GM19452 (cell line): ENCODE measurements around the gene TMEM126A.
"Not testable (repeated sequence)": the region's sequence is repeated elsewhere in the genome, so short reads cannot be mapped to it uniquely, and the experiment has no call there.

Experiments used
- ATAC-seq: cut with Tn5 transposase; IDR thresholded peaks from one replicate; pipeline ENCODE4 v1.9.1; 2021; ENCODE audit not compliant: unreplicated experiment

Gene TMEM126A

GRCh38 chr11:85647604-85648299 lies at the start of gene TMEM126A:
TSS of gene TMEM126A (plus strand) at chr11:85647967. CDS start at chr11:85650256, 2,289 bp downstream.
- ATAC-seq = peak; percentile 99

GRCh38 chr11:85599083-85599482 lies 48.7 kb upstream of the TMEM126A start:
- ATAC-seq = no peak

GRCh38 chr11:85602526-85603213 lies 45.1 kb upstream of the TMEM126A start:
- no peak for ATAC-seq

- no peak for ATAC-seq
Measured at GRCh38 chr11:85603220-85603619, 44.5 kb upstream of the TMEM126A start.

- not testable (repeated sequence) for ATAC-seq
Measured at GRCh38 chr11:85606237-85606636, 41.5 kb upstream of the TMEM126A start.

GRCh38 chr11:85608621-85609020 lies 39.1 kb upstream of the TMEM126A start:
- ATAC-seq = not testable (repeated sequence)

- ATAC-seq = not testable (repeated sequence)
Measured at GRCh38 chr11:85609286-85609685, 38.5 kb upstream of the TMEM126A start.

- not testable (repeated sequence) for ATAC-seq
Measured at GRCh38 chr11:85611643-85612042, 36.1 kb upstream of the TMEM126A start.

- ATAC-seq = no peak
Measured at GRCh38 chr11:85619499-85619898, 28.3 kb upstream of the TMEM126A start.

GRCh38 chr11:85620256-85620655 lies 27.5 kb upstream of the TMEM126A start:
- ATAC-seq = no peak

- no peak for ATAC-seq
Measured at GRCh38 chr11:85626496-85626895, 21.3 kb upstream of the TMEM126A start.

- ATAC-seq = no peak
Measured at GRCh38 chr11:85627332-85627997, 20.3 kb upstream of the TMEM126A start, which contains the start of gene DLG2. TSS of gene DLG2 (minus strand) at chr11:85627344.

GRCh38 chr11:85627998-85628770 lies 19.6 kb upstream of the TMEM126A start, which contains the start of gene TMEM126B:
TSS of gene TMEM126B (plus strand) at chr11:85628593. CDS start at chr11:85628608, 15 bp downstream.
- peak; percentile 99 for ATAC-seq

GRCh38 chr11:85628771-85629341 lies 18.9 kb upstream of the TMEM126A start:
- ATAC-seq = peak; percentile 15

- ATAC-seq = no peak
Measured at GRCh38 chr11:85634747-85635146, 13.0 kb upstream of the TMEM126A start.

GRCh38 chr11:85643191-85643614 lies 4.6 kb upstream of the TMEM126A start:
- no peak for ATAC-seq

GRCh38 chr11:85647078-85647477 lies 689 bp upstream of the TMEM126A start:
- no peak for ATAC-seq

- no peak for ATAC-seq
Measured at GRCh38 chr11:85651118-85651517, 3.4 kb downstream of the TMEM126A start.

GRCh38 chr11:85652786-85653447 lies 5.2 kb downstream of the TMEM126A start:
- ATAC-seq = no peak

- not testable (repeated sequence) for ATAC-seq
Measured at GRCh38 chr11:85654343-85654742, 6.6 kb downstream of the TMEM126A start.
